T-helper 17 cell (primary cell): ENCODE data around the gene CCP110. TPM values are rescaled to one million over a fixed set of nuclear protein-coding genes. Genes with fewer than 3 reads are reported as not detected.

ENCODE experiments used
- total RNA-seq, 4 donors: library from RNA in 2 of 4; stranded (reverse) in 2 of 4; gene quantifications; one replicate each; pipeline ENCODE4 v1.2.3 and lab custom pipeline; 2022 to 2026

CCP110 gene
- total RNA-seq, 2 donors from 2014 or later, result 13.9 to 15.4 TPM

Other genes starting within 250 kb of the CCP110 start
- not detected for gene CLEC19A, start 238.2 kb upstream of the CCP110 start, total RNA-seq
- gene TMC5, start 106.1 kb upstream of the CCP110 start, total RNA-seq, result under 1 TPM in 1 of 2 donors, not detected in 1; 0.22 TPM
- gene GDE1, start 1.8 kb upstream of the CCP110 start, total RNA-seq, result 10 to 100 TPM; 25.1 to 32.0 TPM
- gene VPS35L, start 31.8 kb downstream of the CCP110 start, total RNA-seq, result 10 to 100 TPM; 37.6 to 47.6 TPM
- gene KNOP1, start 194.3 kb downstream of the CCP110 start, total RNA-seq, result 1 to 10 TPM; 7.7 to 7.9 TPM
- gene IQCK, start 194.3 kb downstream of the CCP110 start, total RNA-seq, result 1 to 10 TPM; 2.2 to 3.7 TPM